ENCODE data around the gene BORA. TPM values are rescaled to one million over a fixed set of nuclear protein-coding genes. Genes with fewer than 3 reads are reported as not detected.

Gene BORA
- total RNA-seq, 1 donor from 2014 or later = 12.4 TPM

GRCh38 chr13:72788831-72789230 lies 61.1 kb downstream of the BORA start:
- no peak for DNase-seq (ENCODE audit: low spot score, unreplicated experiment)
- H3K36me3 Mint-ChIP-seq (ENCODE audit: insufficient read depth) = peaks cover 24% of the 10 kb centered on the region
- H3K27me3 Mint-ChIP-seq = no peaks in the 10 kb centered on the region
- peaks cover 2% of the 10 kb centered on the region for H3K4me1 Mint-ChIP-seq (ENCODE audit: low read depth)
- peaks cover under 1% of the 10 kb centered on the region for H3K9me3 Mint-ChIP-seq (ENCODE audit: low read depth)
- H3K27ac Mint-ChIP-seq = no peak overlapping the region
- no peak overlapping the region for H3K4me3 Mint-ChIP-seq (ENCODE audit: low read depth)
- TF ChIP-seq CTCF (IDR thresholded peaks at IDR 0.05; ENCODE audit: unreplicated experiment) = no peak

DNA sequence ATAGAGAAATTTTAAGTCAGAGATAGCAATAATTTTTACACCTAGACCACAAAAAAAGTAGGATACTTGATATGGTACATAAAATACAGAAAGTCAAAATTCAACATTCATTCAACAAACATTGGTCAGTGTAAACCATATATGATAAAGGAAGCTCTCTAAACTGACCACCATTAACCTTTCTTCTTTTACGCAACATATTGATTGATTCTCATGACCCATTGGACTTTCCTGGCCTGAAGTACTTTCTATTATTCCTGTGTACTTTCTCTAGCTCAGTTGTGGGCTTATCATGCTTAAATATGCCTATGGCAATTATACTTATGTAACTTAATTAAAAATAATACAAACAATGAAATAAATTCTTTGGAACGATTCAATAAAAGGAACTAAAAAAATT lies 64.9 kb downstream of the BORA start:
- Mint-ChIP-seq H3K4me1 (ENCODE audit: low read depth) (peaks cover 3% of the 10 kb centered on the region), H3K27me3 (no peaks in the 10 kb centered on the region), H3K9me3 (ENCODE audit: low read depth) (peaks cover 5% of the 10 kb centered on the region), H3K36me3 (ENCODE audit: insufficient read depth) (peaks cover 39% of the 10 kb centered on the region), H3K4me3 (ENCODE audit: low read depth) (no peak overlapping the region), H3K27ac (no peak overlapping the region)
- no peak for TF ChIP-seq CTCF (IDR thresholded peaks at IDR 0.05; ENCODE audit: unreplicated experiment)
- DNase-seq (ENCODE audit: low spot score, unreplicated experiment) = no peak

DNA sequence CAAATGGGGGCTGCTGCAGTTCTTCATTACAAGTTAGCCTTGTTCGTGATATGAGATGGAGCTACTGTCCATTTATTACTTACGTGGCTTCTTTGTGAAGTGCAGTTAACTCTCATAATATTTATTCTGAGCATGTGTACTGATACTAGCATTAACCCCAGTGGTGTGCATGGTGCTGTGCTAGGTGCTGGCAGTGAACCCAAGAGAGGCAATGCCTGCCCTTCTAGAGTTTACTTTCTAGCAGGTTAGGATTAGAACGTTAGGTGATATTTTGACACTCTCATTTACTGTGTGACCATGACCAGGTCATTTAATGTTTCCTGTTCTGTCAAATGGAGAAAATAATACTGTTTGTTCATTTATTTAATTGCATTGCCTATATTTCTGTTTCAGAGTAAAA lies 71.1 kb downstream of the BORA start:
- peaks cover 8% of the 10 kb centered on the region for H3K4me1 Mint-ChIP-seq (ENCODE audit: low read depth)
- peaks cover 4% of the 10 kb centered on the region for H3K9me3 Mint-ChIP-seq (ENCODE audit: low read depth)
- H3K36me3 Mint-ChIP-seq (ENCODE audit: insufficient read depth) = peaks cover 40% of the 10 kb centered on the region
- TF ChIP-seq CTCF (IDR thresholded peaks at IDR 0.05; ENCODE audit: unreplicated experiment) = no peak
- H3K4me3 Mint-ChIP-seq (ENCODE audit: low read depth) = no peak overlapping the region
- H3K27ac Mint-ChIP-seq = no peak overlapping the region
- no peaks in the 10 kb centered on the region for H3K27me3 Mint-ChIP-seq
- no peak for DNase-seq (ENCODE audit: low spot score, unreplicated experiment)

DNA sequence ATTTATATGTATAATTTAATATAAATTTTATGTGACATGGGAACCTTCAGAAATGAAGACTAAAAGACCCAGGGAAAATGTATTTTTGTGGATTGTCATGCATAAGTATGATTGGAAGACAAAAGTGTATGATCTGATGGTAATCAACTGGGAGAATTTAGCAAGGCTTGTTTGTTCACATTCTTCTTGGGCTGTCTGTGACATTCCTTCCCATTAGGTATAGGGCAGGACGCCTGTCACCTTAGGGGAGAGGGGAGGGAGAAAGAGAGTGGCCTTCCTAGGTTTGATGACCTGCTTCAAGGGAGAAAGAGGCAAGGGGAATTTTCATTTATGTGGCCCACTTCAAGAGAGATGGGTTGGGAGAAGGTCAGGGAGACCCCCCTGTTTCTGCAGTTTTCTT lies 76.6 kb downstream of the BORA start:
- Mint-ChIP-seq H3K9me3 (ENCODE audit: low read depth) (peaks cover 3% of the 10 kb centered on the region), H3K27me3 (no peaks in the 10 kb centered on the region), H3K27ac (no peak overlapping the region), H3K36me3 (ENCODE audit: insufficient read depth) (peaks cover 26% of the 10 kb centered on the region), H3K4me1 (ENCODE audit: low read depth) (peaks cover 3% of the 10 kb centered on the region), H3K4me3 (ENCODE audit: low read depth) (no peak overlapping the region)
- DNase-seq (ENCODE audit: low spot score, unreplicated experiment) = no peak
- TF ChIP-seq CTCF (IDR thresholded peaks at IDR 0.05; ENCODE audit: unreplicated experiment) = no peak

Other genes starting within 250 kb of the BORA start
- 9.3 and 9.8 TPM in 2 replicates for gene MZT1, start 294 bp upstream of the BORA start, total RNA-seq
- gene DIS3, start 54.0 kb downstream of the BORA start, total RNA-seq = 29.0 and 29.7 TPM in 2 replicates
- gene PIBF1, start 54.2 kb downstream of the BORA start, total RNA-seq = 28.7 and 30.4 TPM in 2 replicates

Data from progenitor cell of endocrine pancreas (in vitro differentiated cells).